HEK293 (cell line): ENCODE results near the gene RAD51.

Source experiments
- CTCF ChIP-seq: fragments of 450-650 bp; formaldehyde crosslinking; IDR thresholded peaks from 2 replicates; pipeline ENCODE4 v1.5.1; 2016; ENCODE audit warnings: missing biosample characterization, missing genetic modification characterization
- TCF7L2 ChIP-seq: IDR thresholded peaks from 2 replicates; pipeline ENCODE4 v1.6.1; 2011; ENCODE audit warnings: low read depth, mild to moderate bottlenecking, inconsistent platforms, low read length, moderate library complexity, borderline replicate concordance
- TSHZ1 ChIP-seq: fragments of 450-650 bp; formaldehyde crosslinking; IDR thresholded peaks from 2 replicates; pipeline ENCODE4 v1.5.1; 2016; ENCODE audit warnings: missing biosample characterization, missing genetic modification characterization, borderline replicate concordance
- ZFP69B ChIP-seq: fragments of 450-650 bp; formaldehyde crosslinking; IDR thresholded peaks from 2 replicates; pipeline ENCODE4 v1.5.1; 2016; ENCODE audit warnings: missing biosample characterization, missing genetic modification characterization
- ZNF121 ChIP-seq: fragments of 450-650 bp; formaldehyde crosslinking; IDR thresholded peaks from 2 replicates; pipeline ENCODE4 v1.5.1; 2016; ENCODE audit warnings: missing biosample characterization, missing genetic modification characterization
- ZNF132 ChIP-seq: fragments of 450-650 bp; formaldehyde crosslinking; IDR thresholded peaks from 2 replicates; pipeline ENCODE4 v1.5.1; 2017; ENCODE audit warnings: missing biosample characterization, missing genetic modification characterization, borderline replicate concordance
- ZNF274 ChIP-seq, 2 experiments: fragments of 200-500 bp in 1 of 2; fragments of 450-650 bp in 1 of 2; sonication (Bioruptor generic) in 1 of 2; formaldehyde crosslinking in 1 of 2; IDR thresholded peaks; 2 replicates each; pipeline versions ENCODE4 v1.5.1 to v1.6.1; 2014 to 2016; ENCODE audit warnings: borderline replicate concordance in 1 of 2, inconsistent platforms in 1 of 2, low read length in 1 of 2, missing biosample characterization in 1 of 2, missing genetic modification characterization in 1 of 2
- ZNF488 ChIP-seq: fragments of 450-650 bp; formaldehyde crosslinking; IDR thresholded peaks from 2 replicates; pipeline ENCODE4 v1.5.1; 2016; ENCODE audit warnings: missing biosample characterization, missing genetic modification characterization
- ZSCAN4 ChIP-seq: fragments of 450-650 bp; formaldehyde crosslinking; IDR thresholded peaks from 2 replicates; pipeline ENCODE4 v1.5.1; 2017; ENCODE audit warnings: missing biosample characterization, missing genetic modification characterization

GRCh38 chr15:40650479-40650878, 44.5 kb upstream of the RAD51 start:
- TF ChIP-seq CTCF (tag by site-specific recombination) (no peak), ZNF488 (tag by site-specific recombination) (no peak), ZNF121 (tag by site-specific recombination) (no peak), ZNF274 (IDR thresholded peaks at IDR 0.05; ENCODE audit: low read length) (no peak), ZNF274 (tag by site-specific recombination; IDR thresholded peaks at IDR 0.05; ENCODE audit: borderline replicate concordance) (no peak), ZFP69B (tag by site-specific recombination) (no peak), ZNF132 (tag by site-specific recombination) (no peak), ZSCAN4 (tag by site-specific recombination) (no peak), TCF7L2 (no peak), TSHZ1 (tag by site-specific recombination) (no peak)
